Activated CD4-positive, alpha-beta T cell treated with anti-CD3 and anti-CD28 coated beads, Interleukin-2, amount 50 U/mL, for 24 hours (primary cell): ENCODE measurements around the gene ADAM12.

Experiments
- DNase-seq, 2 donors: peaks; one replicate each; pipeline ENCODE4 v3.0.0-alpha.2; 2020; ENCODE audit warnings: low read depth in 1 of 2, low spot score in 1 of 2

ADAM12 gene

DNA sequence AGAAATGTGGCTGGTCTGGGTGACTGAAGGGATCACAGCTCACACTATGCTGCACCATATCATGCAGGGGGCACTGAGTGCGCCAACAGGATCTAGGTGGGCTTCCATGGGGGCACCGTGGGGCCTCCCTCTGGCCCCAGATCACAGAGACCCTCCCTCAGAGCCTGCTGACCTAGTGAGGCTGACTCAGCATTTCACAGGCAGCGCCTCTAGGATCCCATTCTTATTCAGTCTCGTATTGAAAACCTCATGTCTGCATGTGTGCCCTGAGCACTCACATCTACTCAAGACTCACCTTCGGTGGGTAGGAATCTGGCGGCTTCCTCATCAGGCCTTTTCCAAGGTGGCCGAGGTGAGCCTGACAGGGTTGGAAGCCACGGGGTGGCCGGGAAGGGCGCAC is 350.3 kb downstream of the ADAM12 start:
- DNase-seq, result no peak

DNA sequence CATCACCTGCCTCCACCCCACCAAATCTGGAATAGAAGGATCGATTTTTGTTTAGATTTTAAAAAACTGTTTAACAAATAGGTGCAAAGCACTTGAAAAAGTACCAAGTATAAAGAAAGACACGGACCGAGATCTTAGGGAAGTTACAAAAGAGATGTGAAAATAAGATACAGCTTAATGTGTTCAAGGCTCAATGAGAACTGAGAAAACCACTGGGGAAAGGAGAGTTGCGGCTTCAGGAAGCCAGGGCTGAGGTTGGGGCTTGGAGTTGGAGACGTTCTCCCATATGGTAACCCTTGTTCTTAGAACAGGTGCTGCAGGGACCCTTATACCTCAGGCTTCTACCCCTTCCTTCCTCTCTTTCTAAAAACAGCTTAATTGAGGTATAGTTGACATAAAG is 351.8 kb downstream of the ADAM12 start:
- DNase-seq, result no peak

DNA sequence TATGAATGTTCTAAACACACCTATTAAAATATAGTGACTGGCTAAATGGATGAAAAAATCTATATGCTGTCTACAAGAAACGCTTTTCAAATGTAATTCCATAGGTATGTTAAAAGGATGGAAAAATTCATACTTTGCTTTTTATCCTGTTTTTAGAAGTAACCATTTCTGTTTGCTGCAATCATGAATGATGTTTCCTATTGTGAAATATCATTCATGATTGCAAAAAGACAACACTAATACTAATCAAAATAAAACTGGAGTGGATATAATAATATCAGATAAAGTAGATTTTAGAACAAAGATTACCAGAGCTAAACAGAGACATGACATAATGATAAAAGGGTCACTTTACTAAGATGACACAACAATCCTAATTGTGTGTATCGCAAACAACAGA is 353.7 kb downstream of the ADAM12 start:
- DNase-seq, result no peak

DNA sequence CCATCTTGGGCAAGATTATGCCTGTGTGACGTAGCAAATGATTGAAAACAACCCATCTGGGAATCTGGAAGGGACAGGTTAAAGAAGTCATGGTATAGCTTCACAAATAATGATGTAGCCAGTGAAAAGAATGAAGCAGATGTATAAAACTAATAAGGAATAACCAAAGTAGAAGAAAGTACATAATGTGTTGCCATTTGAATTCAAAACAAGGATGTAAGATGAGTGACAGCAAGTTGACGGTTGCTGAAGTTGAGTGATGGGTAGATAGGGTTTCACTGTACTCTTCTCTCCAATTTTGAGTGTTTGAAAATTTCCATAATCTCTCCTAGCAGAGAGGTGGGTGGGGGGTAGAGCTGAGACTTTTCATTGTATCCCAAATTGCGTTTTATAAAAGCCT is 358.3 kb downstream of the ADAM12 start:
- no peak for DNase-seq

DNA sequence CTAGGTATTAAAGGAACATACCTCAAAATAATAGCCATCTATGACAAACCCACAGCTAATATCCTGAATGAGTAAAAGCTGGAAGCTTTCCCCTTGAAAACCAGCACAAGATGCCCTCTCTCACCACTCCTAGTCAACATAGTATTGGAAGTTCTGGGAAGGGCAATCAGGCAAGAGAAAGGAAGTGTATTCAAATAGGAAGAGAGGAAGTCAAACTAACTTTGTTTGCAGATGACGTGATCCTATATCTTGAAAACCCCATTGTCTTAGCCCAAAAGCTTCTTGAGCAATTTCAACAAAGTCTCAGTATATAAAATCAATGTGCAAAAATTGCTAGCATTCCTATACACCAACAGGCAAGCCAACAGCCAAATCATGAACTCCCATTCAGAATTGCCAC is 360.6 kb downstream of the ADAM12 start:
- DNase-seq, result no peak

DNA sequence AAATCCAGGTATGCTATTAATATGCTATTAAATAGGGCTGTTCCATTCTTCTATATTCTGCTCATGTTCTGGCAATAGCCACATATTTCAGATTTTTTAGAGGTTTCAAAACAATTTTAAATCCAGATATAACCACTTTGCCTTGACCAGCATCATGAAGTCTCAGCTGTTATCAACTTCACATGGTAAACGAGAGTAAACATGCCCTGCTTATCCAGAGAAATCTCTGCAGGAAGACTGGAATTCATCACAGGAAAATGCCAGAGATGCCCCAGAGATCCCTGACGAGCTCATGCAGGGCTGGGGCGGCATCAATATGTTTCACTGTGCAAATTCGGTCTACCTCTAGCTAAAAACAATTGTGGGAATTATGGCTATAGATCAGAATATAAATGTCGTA is 365.4 kb downstream of the ADAM12 start:
- no peak for DNase-seq

DNA sequence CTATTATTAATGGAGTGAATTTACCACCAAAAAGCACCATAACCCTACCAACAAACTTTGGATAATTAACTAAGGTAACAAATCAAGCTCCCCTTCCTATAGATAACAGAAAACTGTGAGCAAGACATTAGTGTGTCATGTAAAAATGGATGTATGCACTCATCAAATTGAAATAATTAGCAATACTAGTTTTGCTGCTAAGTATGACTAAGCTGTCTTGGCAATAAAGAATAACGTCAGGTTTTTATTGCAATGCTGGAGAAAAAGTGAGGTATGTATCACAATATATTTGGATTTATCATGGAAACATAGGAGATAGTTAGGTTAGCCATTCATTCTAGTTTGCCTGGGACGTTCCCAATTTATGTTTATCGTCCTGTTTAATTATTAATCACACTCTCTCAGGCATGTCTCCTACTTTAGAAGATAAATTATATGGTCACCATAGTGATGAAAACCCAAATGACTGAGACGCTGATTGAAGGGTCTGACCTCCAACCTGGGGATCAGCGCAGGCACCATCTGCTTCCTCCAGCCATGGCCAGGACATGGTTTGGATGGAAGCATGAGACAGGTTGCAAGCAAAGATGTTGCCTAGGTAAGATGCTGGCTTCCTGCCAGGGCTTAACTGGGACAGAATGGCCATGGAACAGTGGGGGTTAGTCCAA is 366.3 kb downstream of the ADAM12 start:
- no peak for DNase-seq

DNA sequence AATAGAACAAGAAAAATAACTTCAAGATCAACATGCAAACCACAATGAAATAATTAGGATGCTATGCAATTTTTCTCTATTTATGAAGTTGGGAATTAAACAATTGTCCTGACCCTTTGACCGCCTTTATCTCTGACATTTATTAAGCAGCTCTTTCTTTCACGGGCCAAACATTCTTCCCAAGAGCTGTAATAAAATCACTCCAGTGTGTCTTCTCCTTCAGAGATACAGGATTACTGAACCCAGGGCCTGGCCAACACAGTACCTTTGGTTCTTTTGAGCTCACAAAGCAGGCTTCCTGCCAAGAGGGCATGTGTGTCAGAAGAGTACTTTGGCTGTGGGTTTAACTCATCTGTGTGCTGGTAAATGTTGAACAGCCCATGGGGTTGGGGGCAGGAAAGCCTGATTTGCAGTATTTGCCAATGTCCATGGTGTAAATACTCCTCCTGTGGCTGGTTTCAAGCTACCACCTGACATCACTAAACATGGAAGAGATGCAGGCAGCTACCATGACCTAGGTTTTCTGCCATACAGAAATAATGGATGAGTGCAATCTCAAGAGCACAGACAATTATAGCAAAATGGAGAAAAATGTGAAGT is 370.2 kb downstream of the ADAM12 start:
- DNase-seq, result no peak

DNA sequence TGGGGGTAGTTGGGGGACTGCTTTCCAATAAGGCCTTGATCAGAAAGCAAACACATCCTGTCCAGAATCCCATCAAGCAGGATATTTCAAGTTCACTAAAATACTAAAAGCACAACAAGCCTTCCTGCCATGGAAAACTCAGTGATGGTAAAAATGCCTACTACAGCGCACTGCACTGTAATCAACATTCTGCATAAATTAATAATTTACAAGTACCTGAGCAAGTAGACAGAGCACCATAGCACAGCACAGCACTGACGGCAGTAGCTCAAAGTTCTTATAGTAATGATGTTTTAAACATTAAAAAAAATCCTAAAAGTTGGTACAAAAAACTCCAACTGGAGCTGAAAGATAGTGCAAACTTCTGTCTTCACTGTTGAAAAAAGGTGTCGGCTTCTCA is 371.4 kb downstream of the ADAM12 start:
- DNase-seq, result no peak

DNA sequence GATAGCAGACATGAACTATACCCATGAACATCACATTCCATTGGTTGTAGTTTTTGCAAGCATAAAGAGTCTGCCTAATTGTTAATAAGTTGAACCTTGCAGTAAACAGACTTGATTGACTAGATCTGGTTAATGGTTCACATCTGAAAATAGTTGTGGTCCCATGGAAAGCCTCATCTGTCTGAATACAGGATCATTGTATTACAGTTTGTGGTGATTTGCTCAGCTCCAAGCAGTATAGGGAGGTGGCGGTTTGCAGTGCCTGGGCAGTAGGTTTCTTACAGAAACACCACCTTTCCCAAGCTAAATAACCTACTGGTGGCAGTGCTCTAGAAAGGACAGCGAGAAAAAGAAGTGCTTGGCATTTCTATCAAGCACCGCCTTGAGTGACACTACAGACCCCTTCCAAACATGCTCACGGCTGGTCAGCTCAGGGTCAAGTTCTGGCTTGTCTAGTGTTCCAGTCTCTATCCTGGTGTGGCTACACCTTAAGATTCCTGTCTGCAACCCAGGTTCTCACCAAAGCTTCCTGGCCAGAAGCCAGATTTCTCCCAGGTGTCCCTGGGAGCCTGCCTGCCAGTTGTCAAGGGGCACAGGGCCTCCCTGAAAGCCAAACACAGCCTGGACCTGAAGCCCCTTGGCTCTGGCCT is 372.0 kb downstream of the ADAM12 start:
- no peak for DNase-seq

DNA sequence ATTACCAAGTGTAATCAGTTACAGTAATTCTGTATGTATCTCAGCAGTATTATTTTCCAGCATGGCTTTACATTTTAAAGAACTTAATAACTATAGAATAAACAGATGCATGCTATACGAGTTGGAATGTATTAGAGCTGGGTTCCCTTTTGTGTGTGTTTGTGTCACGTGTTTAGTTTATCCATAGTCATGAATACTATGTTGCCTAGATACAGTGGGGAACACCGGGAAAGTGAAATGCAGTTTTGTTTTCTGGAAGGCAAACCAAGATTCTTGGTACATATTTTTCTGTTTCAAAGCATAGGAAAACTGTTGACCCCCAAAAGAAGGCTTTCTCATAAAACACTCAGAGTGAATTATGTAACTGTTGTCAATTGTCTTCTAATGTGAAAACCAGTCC is 372.9 kb downstream of the ADAM12 start:
- no peak for DNase-seq

DNA sequence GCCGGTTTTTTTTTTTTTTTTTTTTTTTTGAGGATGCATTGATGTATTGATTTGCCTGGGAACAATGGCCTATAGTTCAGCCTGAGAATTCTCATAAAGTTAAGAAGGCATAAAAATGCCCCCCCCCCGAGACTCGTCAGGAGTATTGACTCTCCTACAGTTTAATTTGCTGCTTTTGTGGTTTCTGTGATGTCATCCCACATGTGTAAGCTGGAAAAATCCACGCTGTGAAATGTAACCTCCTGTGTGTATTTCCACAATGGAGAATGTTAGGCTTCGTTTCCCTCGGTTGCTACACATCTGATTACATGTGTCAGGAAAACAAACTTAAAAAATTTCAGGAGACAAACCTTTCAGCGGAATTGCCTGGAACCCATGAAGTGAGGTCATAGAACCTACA is 374.0 kb downstream of the ADAM12 start:
- DNase-seq, result no peak

DNA sequence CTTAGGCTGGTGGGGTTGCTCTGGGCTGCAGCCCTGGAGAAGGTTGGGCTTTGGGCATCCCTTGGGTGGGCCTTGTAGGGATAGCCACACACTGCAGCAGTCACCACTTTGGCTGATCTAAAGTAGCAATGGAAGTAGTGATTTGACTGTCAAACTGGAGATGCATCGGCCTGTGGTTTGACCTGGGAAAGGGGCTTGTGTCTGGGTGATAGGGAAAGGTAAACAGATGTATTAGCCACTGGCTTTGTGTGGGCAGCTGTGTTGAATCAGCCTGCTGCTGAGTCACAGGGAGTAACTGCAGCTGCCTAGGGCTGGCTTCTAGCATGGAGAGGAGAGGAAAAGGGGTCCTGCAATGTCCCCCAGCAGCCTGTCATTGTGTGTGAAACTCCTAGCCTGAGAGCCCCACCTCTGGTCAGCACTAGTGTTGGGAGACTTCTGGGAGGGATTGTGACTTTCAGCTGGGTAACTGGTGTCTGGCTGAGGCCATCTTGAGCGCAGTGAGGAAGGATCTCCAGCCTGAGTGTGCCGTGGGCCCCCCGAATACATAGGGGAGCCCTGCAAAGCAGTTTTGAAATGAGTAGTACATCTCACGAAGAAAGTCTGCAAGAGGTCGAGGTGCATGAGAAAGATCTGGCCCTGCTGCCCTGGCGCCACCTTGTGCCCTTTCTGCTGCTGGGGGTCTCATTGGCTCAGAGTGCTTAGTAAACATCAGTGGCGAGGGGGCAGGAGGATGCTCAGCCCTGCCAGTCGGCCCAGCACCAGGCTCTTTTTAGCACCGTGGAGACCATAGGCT is 374.6 kb downstream of the ADAM12 start:
- DNase-seq, result no peak

DNA sequence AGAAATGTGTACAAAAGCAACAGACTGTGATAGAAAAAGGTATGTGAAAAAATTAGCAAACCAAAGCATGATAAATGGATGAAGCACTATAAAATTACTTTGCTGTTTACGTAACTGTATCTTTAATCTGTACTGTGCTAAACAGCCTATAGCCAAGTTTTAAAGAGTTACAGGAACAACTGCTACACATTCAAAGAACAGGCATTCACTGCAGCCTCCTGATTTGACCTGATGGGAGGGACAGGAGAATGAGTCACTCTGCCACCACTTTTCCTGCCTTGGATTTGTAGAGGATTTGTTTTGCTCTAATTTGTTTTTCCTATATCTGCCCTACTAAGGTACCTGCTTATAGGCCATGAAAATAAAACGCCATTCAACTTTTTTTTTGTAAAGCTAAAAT is 375.8 kb downstream of the ADAM12 start:
- no peak for DNase-seq

DNA sequence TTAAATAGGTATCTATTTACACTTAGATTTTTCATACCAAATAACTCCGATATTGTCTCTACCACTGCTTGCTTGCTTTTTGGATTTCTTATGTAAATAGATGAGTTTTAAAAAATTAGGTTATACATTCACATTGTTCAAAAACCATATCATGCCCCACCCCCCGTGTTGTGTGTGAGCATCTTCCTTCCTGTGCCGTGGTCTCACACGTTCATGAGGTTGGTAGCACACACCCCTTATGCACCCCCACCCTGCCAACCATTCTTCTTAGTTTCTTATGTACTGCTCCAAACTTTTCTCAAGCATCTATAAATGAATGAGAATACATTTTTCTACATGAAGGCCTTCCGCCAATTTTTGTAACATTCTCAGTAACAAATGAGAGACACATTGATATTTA is 376.3 kb downstream of the ADAM12 start:
- no peak for DNase-seq

DNA sequence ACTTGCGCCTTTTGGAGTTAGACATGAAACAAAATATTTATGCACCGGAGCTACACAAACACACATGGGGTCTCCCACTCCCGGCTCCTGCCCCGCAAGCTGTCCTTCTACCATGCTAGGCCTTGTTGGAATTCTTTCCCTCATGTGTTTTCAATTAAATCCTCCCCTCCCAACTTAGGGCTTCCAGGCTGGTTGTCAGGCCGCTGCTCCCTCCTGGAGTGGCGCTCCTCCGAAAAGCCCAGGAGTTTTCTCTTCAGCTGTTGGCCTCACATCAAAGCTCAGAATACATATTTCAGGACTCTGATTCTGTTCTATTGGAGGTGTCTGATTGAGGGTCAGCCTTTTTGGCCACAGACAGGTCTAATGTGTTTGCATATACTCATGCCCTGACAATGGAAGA is 378.6 kb downstream of the ADAM12 start:
- DNase-seq, result no peak

DNA sequence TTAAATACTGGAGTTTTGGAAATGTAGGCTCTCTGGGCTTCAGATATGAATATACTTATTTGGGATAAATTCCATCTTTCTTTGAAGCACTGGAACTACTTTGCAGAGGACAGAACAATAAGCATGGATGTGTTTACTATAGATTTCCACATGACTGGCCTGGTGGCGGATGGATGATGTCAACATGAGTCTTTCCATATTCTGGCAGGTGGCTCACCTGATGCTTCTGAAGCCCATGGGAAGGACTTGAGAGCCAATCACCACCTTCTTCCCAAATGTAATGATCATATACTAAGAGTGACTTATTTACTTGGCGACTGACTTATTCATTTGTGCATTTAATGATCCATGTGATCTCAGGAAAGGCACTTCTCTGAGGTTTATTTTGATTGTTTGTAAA is 381.4 kb downstream of the ADAM12 start:
- no peak for DNase-seq

DNA sequence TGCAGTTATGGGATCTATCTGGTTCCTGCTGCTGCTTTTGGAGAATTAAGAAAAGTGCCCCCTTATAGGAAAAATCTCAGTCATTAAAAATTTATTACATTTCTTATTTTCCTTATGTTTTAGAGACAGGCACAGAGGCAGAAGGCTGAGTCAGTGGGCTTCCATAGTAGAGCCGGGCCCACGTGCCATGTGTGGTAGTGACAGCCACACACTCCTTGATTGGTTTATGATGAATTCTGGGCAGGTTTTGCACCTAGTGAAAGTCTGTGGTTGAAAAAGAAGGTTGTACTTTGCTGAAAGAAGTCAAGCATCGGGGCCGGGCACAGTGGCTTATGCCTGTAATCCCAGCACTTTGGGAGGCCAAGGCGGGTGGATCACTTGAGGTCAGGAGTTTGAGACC is 382.0 kb downstream of the ADAM12 start:
- no peak for DNase-seq

DNA sequence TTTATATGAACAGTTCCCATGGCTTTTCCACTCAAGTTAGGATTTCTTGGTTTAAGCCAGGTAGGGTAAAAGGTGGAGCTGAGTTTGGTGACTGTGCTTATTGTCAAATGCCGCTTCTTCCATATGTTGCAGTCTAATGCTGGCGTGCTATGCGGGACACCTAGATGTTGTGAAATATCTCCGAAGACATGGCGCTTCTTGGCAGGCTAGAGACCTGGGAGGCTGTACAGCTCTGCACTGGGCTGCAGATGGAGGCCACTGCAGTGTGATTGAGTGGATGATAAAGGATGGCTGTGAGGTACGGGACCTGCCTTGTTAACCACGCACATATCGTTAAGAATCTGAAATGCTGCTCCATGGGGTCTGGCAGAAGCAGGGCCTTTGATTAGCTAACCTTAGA is 383.5 kb downstream of the ADAM12 start:
- DNase-seq, result no peak

DNA sequence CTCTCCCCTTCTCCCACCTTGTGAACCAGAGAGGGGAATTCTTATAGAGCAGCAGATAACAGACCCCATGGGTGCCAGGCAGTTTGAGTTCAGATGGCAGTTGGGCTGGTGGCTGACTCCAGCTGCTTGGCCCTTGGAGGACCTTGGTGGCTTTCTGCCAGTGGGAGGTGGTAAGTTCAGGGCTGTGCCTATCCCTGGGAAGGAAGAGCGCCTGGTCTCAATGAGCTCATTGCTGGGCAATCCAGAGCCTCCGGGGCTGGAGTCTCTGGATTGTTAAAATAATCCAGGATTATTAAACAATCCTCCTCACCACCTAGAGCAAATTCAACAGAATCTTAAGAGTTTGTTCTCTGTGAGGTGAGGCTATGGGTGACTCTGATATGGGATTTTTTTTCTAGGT is 386.7 kb downstream of the ADAM12 start:
- DNase-seq, result no peak

DNA sequence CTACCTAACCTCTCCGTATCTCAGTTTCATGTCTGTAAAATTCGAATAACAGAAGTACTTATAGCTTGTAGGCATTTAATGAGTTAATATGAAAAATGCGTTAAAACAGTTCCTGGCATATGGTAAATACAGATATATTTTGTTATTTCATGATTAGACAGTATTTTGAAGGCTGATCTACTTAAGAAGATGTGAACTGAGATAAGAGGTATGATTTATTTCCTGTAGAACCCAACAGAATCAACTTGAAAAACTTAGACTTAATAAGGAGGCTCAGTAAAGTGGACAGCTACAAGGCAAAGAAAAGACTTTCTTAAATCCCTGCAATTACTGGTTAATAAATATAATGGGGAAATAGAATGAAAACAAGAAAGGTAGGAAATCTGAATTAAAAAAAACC is 388.6 kb downstream of the ADAM12 start:
- no peak for DNase-seq

DNA sequence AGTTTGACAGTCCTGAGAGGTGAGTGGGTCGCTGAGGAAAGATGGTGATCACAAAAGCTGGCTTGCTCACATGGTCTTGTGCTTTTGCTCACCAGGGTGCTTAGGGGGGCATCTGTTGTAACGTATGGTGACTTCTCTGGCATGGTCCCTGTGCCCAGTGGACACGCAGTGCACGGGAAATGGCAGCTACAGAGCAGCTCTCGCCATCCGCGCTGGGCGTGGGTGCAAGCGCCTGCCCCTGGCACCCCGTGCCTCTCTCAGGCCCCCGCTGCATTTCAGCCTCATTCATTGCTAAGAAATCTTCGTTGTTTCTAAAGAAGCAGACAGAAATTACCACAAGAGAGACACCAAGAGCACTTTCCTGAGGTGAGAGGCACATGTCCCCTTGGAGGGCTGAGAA is 390.7 kb downstream of the ADAM12 start:
- no peak for DNase-seq
